HL-60/S4 (cell line): Measurements from ENCODE around the gene CDC7.

ENCODE experiments used
- in situ Hi-C: fragments of 300-500 bp; cut with MboI; formaldehyde crosslinking; loops from 2 replicates; pipeline ENCODE4 v1.14.3; 2022; ENCODE audit warnings: low sequenced_read_pairs

The CDC7 gene

GRCh38 chr1:91569411-91570119, 68.9 kb downstream of the CDC7 start:
- in situ Hi-C loops = no loop called here

GRCh38 chr1:91570120-91570448, 69.4 kb downstream of the CDC7 start:
- in situ Hi-C loops = no loop called here

GRCh38 chr1:91572044-91572443, 71.4 kb downstream of the CDC7 start:
- in situ Hi-C loops = no loop called here
